Natural killer cell (primary cell): Measurements from ENCODE around the gene CCNJL. TPM values are rescaled to one million over a fixed set of nuclear protein-coding genes. Genes with fewer than 3 reads are reported as not detected.

ENCODE experiments used
- ATAC-seq, 3 donors: fragments of 150-1000 bp in 2 of 3; fragments of 200-7000 bp in 1 of 3; cut with Tn5 transposase; 1 replicate in 1 of 3; 2 replicates in 2 of 3; pipeline ENCODE4 v1.10.0; 2021; ENCODE audit warnings: mild to moderate bottlenecking in 2 of 3, moderate library complexity in 2 of 3
- DNase-seq, 2 donors: peaks; one replicate each; pipeline versions ENCODE4 v3.0.0 to v3.0.0-alpha.2; 2013 to 2021; ENCODE audit warnings: mixed read lengths in 1 of 2
- H3K27ac ChIP-seq: one replicate; pipeline ENCODE4 v1.5.1; 2013; ENCODE audit warnings: mild to moderate bottlenecking, low read length
- H3K27me3 ChIP-seq: one replicate; pipeline ENCODE4 v1.6.1; 2013; ENCODE audit warnings: low read length; ENCODE audit not compliant: control insufficient read depth, insufficient read depth
- H3K36me3 ChIP-seq: one replicate; pipeline ENCODE4 v1.6.1; 2013; ENCODE audit warnings: low read length; ENCODE audit not compliant: control insufficient read depth, insufficient read depth
- H3K4me1 ChIP-seq: one replicate; pipeline ENCODE4 v1.6.1; 2013; ENCODE audit warnings: low read length; ENCODE audit not compliant: control insufficient read depth, insufficient read depth
- H3K4me3 ChIP-seq: one replicate; pipeline ENCODE4 v1.5.1; 2013; ENCODE audit warnings: low read length
- H3K9me3 ChIP-seq: one replicate; pipeline ENCODE4 v1.6.1; 2013; ENCODE audit warnings: low read length; ENCODE audit not compliant: control insufficient read depth, insufficient read depth
- H3K27ac Mint-ChIP-seq, 2 donors: one replicate each; pipeline ENCODE4 v1.8.0; 2022; ENCODE audit warnings: mild to moderate bottlenecking in 2 of 2, mixed read lengths in 2 of 2, moderate library complexity in 1 of 2
- H3K27me3 Mint-ChIP-seq, 2 donors: one replicate each; pipeline ENCODE4 v1.8.0; 2022; ENCODE audit warnings: low read depth in 2 of 2, mixed read lengths in 2 of 2
- H3K36me3 Mint-ChIP-seq: one replicate; pipeline ENCODE4 v1.8.0; 2022; ENCODE audit warnings: mixed read lengths
- H3K4me1 Mint-ChIP-seq, 2 donors: one replicate each; pipeline ENCODE4 v1.8.0; 2022; ENCODE audit warnings: mixed read lengths in 2 of 2
- H3K4me3 Mint-ChIP-seq: one replicate; pipeline ENCODE4 v1.8.0; 2022; ENCODE audit warnings: mild to moderate bottlenecking, moderate library complexity, mixed read lengths
- H3K9me3 Mint-ChIP-seq, 2 donors: one replicate each; pipeline ENCODE4 v1.8.0; 2022; ENCODE audit warnings: mixed read lengths in 2 of 2
- CTCF ChIP-seq: fragments of 200-600 bp; IDR thresholded peaks from one replicate; pipeline ENCODE4 v1.8.0; 2022; ENCODE audit warnings: antibody characterized with exemption
- WGBS: methylation state at CpG from one replicate; pipeline ENCODE4 v1.1.7; 2013; ENCODE audit warnings: missing lambda C conversion rate; ENCODE audit not compliant: insufficient coverage; 5-methylcytosine and 5-hydroxymethylcytosine counted together
- intact Hi-C: fragments of 100-400 bp; cut with micrococcal nuclease; formaldehyde crosslinking; loops from one replicate; pipeline ENCODE4 v1.14.2; 2022
- total RNA-seq, 4 donors: library from RNA; stranded (reverse); fragments of 120-200 nt in 1 of 4; gene quantifications; one replicate each; pipeline versions ENCODE4 v1.2.3 to v1.2.4, GENCODE V29; 2013 to 2022

The CCNJL gene
- total RNA-seq, 3 donors from 2014 or later (not counting 1 experiment from before 2014, with no cell fraction given): 19.9 to 32.1 (median 20.7) TPM

GRCh38 chr5:160254706-160255105, 57.7 kb downstream of the CCNJL start:
- no peak overlapping the region for H3K4me3 Mint-ChIP-seq
- Histone ChIP-seq H3K27ac (no peak overlapping the region), H3K9me3 (no peaks in the 10 kb centered on the region), H3K4me1 (no peaks in the 10 kb centered on the region), H3K27me3 (no peaks in the 10 kb centered on the region), H3K4me3 (no peak overlapping the region), H3K36me3 (peaks cover 33% of the 10 kb centered on the region)
- ATAC-seq (no peak), DNase-seq (no peak)
- intact Hi-C loops: no loop called here
- peaks cover 9% of the 10 kb centered on the region for H3K36me3 Mint-ChIP-seq
- TF ChIP-seq CTCF: no peak
- no peaks in the 10 kb centered on the region for H3K9me3 Mint-ChIP-seq
- 91% methylated on average over 6 of the region's 6 CpGs for WGBS
- H3K4me1 Mint-ChIP-seq: no peaks in the 10 kb centered on the region
- H3K27me3 Mint-ChIP-seq: no peaks in the 10 kb centered on the region
- no peak overlapping the region for H3K27ac Mint-ChIP-seq

GRCh38 chr5:160253441-160253840, 58.9 kb downstream of the CCNJL start:
- peaks cover 33% of the 10 kb centered on the region for H3K36me3 ChIP-seq
- H3K4me1 ChIP-seq: no peaks in the 10 kb centered on the region
- H3K4me3 Mint-ChIP-seq: no peak overlapping the region
- no peak overlapping the region for H3K27ac Mint-ChIP-seq
- H3K27me3 Mint-ChIP-seq: no peaks in the 10 kb centered on the region
- no peaks in the 10 kb centered on the region for H3K4me1 Mint-ChIP-seq
- H3K9me3 ChIP-seq: no peaks in the 10 kb centered on the region
- H3K27me3 ChIP-seq: no peaks in the 10 kb centered on the region
- no peak for DNase-seq
- ATAC-seq: no peak
- peaks cover 9% of the 10 kb centered on the region for H3K36me3 Mint-ChIP-seq
- TF ChIP-seq CTCF: no peak
- no peak overlapping the region for H3K27ac ChIP-seq
- intact Hi-C loops: no loop called here
- 92% methylated on average over 17 of the region's 17 CpGs for WGBS
- no peaks in the 10 kb centered on the region for H3K9me3 Mint-ChIP-seq
- H3K4me3 ChIP-seq: no peak overlapping the region

GRCh38 chr5:160252916-160253315, 59.4 kb downstream of the CCNJL start:
- Histone ChIP-seq H3K4me1 (no peaks in the 10 kb centered on the region), H3K36me3 (peaks cover 33% of the 10 kb centered on the region), H3K9me3 (no peaks in the 10 kb centered on the region), H3K27ac (no peak overlapping the region), H3K4me3 (no peak overlapping the region), H3K27me3 (no peaks in the 10 kb centered on the region)
- Mint-ChIP-seq H3K4me3 (no peak overlapping the region), H3K27me3 (no peaks in the 10 kb centered on the region), H3K36me3 (peaks cover 9% of the 10 kb centered on the region), H3K4me1 (no peaks in the 10 kb centered on the region), H3K27ac (no peak overlapping the region), H3K9me3 (no peaks in the 10 kb centered on the region)
- intact Hi-C loops: no loop called here
- ATAC-seq (no peak), DNase-seq (no peak)
- TF ChIP-seq CTCF: no peak
- WGBS: 88% methylated on average over 9 of the region's 9 CpGs

GRCh38 chr5:160251406-160252155, 60.8 kb downstream of the CCNJL start:
- intact Hi-C loops: no loop called here
- Histone ChIP-seq H3K36me3 (peaks cover 33% of the 10 kb centered on the region), H3K27ac (no peak overlapping the region), H3K4me1 (no peaks in the 10 kb centered on the region), H3K9me3 (no peaks in the 10 kb centered on the region), H3K4me3 (no peak overlapping the region), H3K27me3 (no peaks in the 10 kb centered on the region)
- H3K4me3 Mint-ChIP-seq: no peak overlapping the region
- 88% methylated on average over 13 of the region's 14 CpGs for WGBS
- no peaks in the 10 kb centered on the region for H3K27me3 Mint-ChIP-seq
- DNase-seq (no peak), ATAC-seq (no peak)
- no peak overlapping the region for H3K27ac Mint-ChIP-seq
- H3K36me3 Mint-ChIP-seq: peaks cover 9% of the 10 kb centered on the region
- no peaks in the 10 kb centered on the region for H3K4me1 Mint-ChIP-seq
- no peaks in the 10 kb centered on the region for H3K9me3 Mint-ChIP-seq
- no peak for TF ChIP-seq CTCF
